Uterus (tissue), 4 donors: ENCODE results near the gene TMEM213. TPM values are rescaled to one million over a fixed set of nuclear protein-coding genes. Genes with fewer than 3 reads are reported as not detected.

Experiments
- DNase-seq, 2 donors: peaks; one replicate each; pipeline ENCODE4 v3.0.0-alpha.2; 2019 to 2020
- H3K27ac ChIP-seq, 2 donors: fragments of 200-600 bp; sonication (generic); 1 replicate in 1 of 2; 2 replicates in 1 of 2; pipeline ENCODE4 v1.5.1; 2016 to 2018
- H3K27me3 ChIP-seq, 2 donors: fragments of 200-600 bp; sonication (generic); one replicate each; pipeline ENCODE4 v1.5.1; 2018 to 2019; ENCODE audit warnings: control low read depth in 1 of 2
- H3K36me3 ChIP-seq, 2 donors: fragments of 200-600 bp; sonication (generic); one replicate each; pipeline ENCODE4 v1.5.1; 2019; ENCODE audit warnings: control low read depth in 1 of 2
- H3K4me1 ChIP-seq, 2 donors: fragments of 200-600 bp; sonication (generic); one replicate each; pipeline ENCODE4 v1.5.1; 2018 to 2019; ENCODE audit warnings: control low read depth in 1 of 2
- H3K4me3 ChIP-seq, 2 donors: fragments of 200-600 bp; sonication (generic); 1 replicate in 1 of 2; 2 replicates in 1 of 2; pipeline ENCODE4 v1.5.1; 2018 to 2019; ENCODE audit warnings: mild to moderate bottlenecking in 1 of 2
- H3K9me3 ChIP-seq, 2 donors: fragments of 200-600 bp; sonication (generic); one replicate each; pipeline ENCODE4 v1.5.1; 2019; ENCODE audit warnings: control low read depth in 1 of 2
- POLR2A ChIP-seq, 2 donors: fragments of 450-650 bp; IDR thresholded peaks; one replicate each; pipeline ENCODE4 v1.6.1; 2016; ENCODE audit warnings: antibody characterized with exemption in 2 of 2, mild to moderate bottlenecking in 1 of 2, moderate library complexity in 1 of 2
- intact Hi-C: fragments of 100-400 bp; cut with DNase I; formaldehyde crosslinking; loops from one replicate; pipeline ENCODE4 v1.15.1; 2023; ENCODE audit warnings: low total_unique reads
- total RNA-seq, 4 donors: library from RNA; depleted of rRNA in 3 of 4; stranded (reverse); fragments of >200 nt in 3 of 4; gene quantifications; one replicate each; pipeline versions ENCODE4 v1.1.0 to v1.2.4, GENCODE V29; 2014 to 2023
- TF ChIP-seq, protein P1 (sequence below), 4 experiments: fragments of 200-600 bp in 2 of 4; fragments of 450-650 bp in 2 of 4; sonication (generic) in 2 of 4; IDR thresholded peaks; one replicate each; pipeline ENCODE4 v1.5.1; 2016 to 2019; ENCODE audit warnings: antibody characterized with exemption in 4 of 4, mild to moderate bottlenecking in 2 of 4, moderate library complexity in 1 of 4
- donor health status: DM: yes; HTN: yes; CAD: no.

Gene TMEM213
- total RNA-seq, 4 donors from 2014 or later = 0.35 TPM; not detected in 3

DNA sequence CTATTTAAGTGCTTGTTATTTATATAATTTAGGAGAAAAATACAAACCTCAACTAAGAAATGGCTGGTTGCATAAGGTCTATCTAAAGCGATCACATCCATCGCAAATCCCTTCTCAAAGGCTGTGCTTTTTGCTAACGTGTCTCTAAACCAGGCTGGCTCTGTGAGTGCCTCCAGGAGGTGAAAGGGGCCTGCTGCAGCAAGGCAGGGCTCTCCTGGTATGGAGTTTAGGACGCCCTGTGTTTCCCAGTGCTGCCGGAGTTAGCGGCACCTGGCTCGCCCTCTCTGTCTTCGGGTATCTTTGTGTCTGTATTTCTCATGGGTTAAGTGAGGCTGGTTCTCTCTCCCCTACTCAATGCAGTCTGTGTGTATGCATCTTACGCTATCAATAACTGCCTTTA lies 68.6 kb downstream of the TMEM213 start:
- DNase-seq = no peak
- Histone ChIP-seq H3K4me3 (no peak overlapping the region), H3K36me3 (no peaks in the 10 kb centered on the region), H3K27ac (no peak overlapping the region), H3K4me1 (no peaks in the 10 kb centered on the region), H3K9me3 (no peaks in the 10 kb centered on the region), H3K27me3 (no peaks in the 10 kb centered on the region)
- no peak for TF ChIP-seq POLR2A (IDR thresholded peaks at IDR 0.05)
- TF ChIP-seq, protein P1, sequence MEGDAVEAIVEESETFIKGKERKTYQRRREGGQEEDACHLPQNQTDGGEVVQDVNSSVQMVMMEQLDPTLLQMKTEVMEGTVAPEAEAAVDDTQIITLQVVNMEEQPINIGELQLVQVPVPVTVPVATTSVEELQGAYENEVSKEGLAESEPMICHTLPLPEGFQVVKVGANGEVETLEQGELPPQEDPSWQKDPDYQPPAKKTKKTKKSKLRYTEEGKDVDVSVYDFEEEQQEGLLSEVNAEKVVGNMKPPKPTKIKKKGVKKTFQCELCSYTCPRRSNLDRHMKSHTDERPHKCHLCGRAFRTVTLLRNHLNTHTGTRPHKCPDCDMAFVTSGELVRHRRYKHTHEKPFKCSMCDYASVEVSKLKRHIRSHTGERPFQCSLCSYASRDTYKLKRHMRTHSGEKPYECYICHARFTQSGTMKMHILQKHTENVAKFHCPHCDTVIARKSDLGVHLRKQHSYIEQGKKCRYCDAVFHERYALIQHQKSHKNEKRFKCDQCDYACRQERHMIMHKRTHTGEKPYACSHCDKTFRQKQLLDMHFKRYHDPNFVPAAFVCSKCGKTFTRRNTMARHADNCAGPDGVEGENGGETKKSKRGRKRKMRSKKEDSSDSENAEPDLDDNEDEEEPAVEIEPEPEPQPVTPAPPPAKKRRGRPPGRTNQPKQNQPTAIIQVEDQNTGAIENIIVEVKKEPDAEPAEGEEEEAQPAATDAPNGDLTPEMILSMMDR (IDR thresholded peaks at IDR 0.05) = no peak
- intact Hi-C loops = no loop called here

- intact Hi-C loops = no loop called here
- Histone ChIP-seq H3K4me3 (no peak overlapping the region), H3K4me1 (no peaks in the 10 kb centered on the region), H3K9me3 (no peaks in the 10 kb centered on the region), H3K27me3 (no peaks in the 10 kb centered on the region), H3K27ac (no peak overlapping the region), H3K36me3 (no peaks in the 10 kb centered on the region)
- TF ChIP-seq, protein P1 (IDR thresholded peaks at IDR 0.05) = no peak
- TF ChIP-seq POLR2A (IDR thresholded peaks at IDR 0.05) = no peak
- DNase-seq = no peak
Measured at GRCh38 chr7:138867744-138868143, 70.0 kb downstream of the TMEM213 start.

DNA sequence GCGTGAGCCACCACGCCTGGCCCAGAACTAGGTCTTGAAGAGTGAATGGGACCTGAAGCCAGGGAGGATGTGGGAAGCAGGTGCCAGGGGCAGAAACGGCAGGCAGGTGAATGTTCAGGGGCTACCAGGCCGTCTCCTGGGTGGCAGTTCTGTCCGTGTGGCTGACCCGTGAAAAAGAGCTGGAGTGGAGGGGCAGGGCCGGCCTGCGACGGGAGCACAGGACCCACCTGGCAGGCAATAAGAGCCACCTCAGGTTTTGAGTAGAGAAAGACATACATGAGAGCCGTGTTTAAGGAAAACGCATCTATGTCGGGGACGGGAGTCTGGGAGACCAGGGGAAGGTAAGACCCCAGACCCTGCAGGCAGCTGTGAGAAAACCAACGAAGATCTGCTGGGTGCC lies 70.9 kb downstream of the TMEM213 start:
- DNase-seq = no peak
- Histone ChIP-seq H3K27ac (no peak overlapping the region), H3K36me3 (no peaks in the 10 kb centered on the region), H3K9me3 (no peaks in the 10 kb centered on the region), H3K4me1 (no peaks in the 10 kb centered on the region), H3K4me3 (no peak overlapping the region), H3K27me3 (no peaks in the 10 kb centered on the region)
- TF ChIP-seq POLR2A (IDR thresholded peaks at IDR 0.05) = no peak
- intact Hi-C loops = no loop called here

GRCh38 chr7:138869353-138869752 lies 71.6 kb downstream of the TMEM213 start:
- Histone ChIP-seq H3K4me3 (no peak overlapping the region), H3K27ac (no peak overlapping the region), H3K36me3 (no peaks in the 10 kb centered on the region), H3K4me1 (no peaks in the 10 kb centered on the region), H3K27me3 (no peaks in the 10 kb centered on the region), H3K9me3 (no peaks in the 10 kb centered on the region)
- no peak for DNase-seq
- TF ChIP-seq, protein P1 (IDR thresholded peaks at IDR 0.05) = no peak
- TF ChIP-seq POLR2A (IDR thresholded peaks at IDR 0.05) = no peak
- intact Hi-C loops = no loop called here

DNA sequence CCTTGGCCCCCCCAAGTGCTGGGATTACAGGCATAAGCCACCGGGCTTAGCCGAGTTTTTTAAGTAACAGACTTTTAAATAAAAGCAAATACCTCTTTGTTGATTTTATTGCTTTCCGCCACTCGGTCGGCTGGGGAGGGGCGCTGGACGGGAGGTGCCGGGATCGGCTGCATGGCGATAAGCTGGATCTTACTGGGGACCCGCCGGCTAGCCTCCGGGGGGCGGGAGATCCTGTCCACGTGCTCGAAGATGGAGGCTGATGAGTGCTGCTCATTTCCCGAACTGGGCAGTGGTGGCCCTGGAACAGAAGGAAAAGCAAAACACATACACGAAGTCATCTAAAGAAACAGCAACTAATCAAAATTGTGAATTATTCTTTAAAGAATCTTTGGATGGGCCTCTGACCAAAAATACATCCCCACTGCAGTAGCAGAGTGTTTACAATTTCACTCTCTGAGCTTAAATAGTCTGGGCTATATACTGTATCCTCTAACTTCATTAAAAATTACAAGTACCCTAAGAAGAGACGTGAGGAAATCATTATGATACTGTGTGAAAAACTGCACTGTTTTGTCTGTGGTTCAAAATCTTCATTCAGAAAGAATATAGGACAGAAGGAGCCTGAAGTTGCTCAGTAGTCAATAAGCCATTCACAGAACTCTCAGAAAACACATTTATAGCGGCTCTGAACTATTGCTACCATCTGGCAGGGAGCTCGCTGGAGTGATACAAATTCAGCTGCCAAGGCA lies 73.4 kb downstream of the TMEM213 start:
- TF ChIP-seq, protein P1 (IDR thresholded peaks at IDR 0.05) = no peak
- no peak for TF ChIP-seq POLR2A (IDR thresholded peaks at IDR 0.05)
- no peak overlapping the region for H3K27ac ChIP-seq

GRCh38 chr7:138871814-138872090 lies 74.0 kb downstream of the TMEM213 start:
- Histone ChIP-seq H3K27ac (no peak overlapping the region), H3K36me3 (no peaks in the 10 kb centered on the region), H3K4me1 (no peaks in the 10 kb centered on the region), H3K27me3 (no peaks in the 10 kb centered on the region), H3K9me3 (no peaks in the 10 kb centered on the region), H3K4me3 (no peak overlapping the region)
- no peak for TF ChIP-seq POLR2A (IDR thresholded peaks at IDR 0.05)
- TF ChIP-seq, protein P1 (IDR thresholded peaks at IDR 0.05) = no peak
- intact Hi-C loops = no loop called here
- no peak for DNase-seq

More for the DNA sequence above, 73.4 kb downstream of the TMEM213 start:
- intact Hi-C loops = no loop called here
- Histone ChIP-seq H3K4me1 (no peaks in the 10 kb centered on the region), H3K4me3 (no peak overlapping the region), H3K9me3 (no peaks in the 10 kb centered on the region), H3K36me3 (no peaks in the 10 kb centered on the region), H3K27me3 (no peaks in the 10 kb centered on the region)
- no peak for DNase-seq
